Endothelial cell (in vitro differentiated cells): ENCODE data around the gene LIN7A. TPM values are rescaled to one million over a fixed set of nuclear protein-coding genes. Genes with fewer than 3 reads are reported as not detected.
"Not testable (repeated sequence)": the region's sequence is repeated elsewhere in the genome, so short reads cannot be mapped to it uniquely, and the experiment has no call there.

Source experiments
- DNase-seq: peaks from one replicate; pipeline ENCODE4 v3.0.0; 2021; ENCODE audit warnings: low spot score
- H3K27ac Mint-ChIP-seq: one replicate; pipeline ENCODE4 v1.8.0; 2021; ENCODE audit warnings: mixed read lengths, inconsistent platforms; ENCODE audit not compliant: unreplicated experiment
- H3K27me3 Mint-ChIP-seq: one replicate; pipeline ENCODE4 v1.8.0; 2021; ENCODE audit warnings: mild to moderate bottlenecking, moderate library complexity, mixed read lengths, inconsistent platforms; ENCODE audit not compliant: unreplicated experiment
- H3K36me3 Mint-ChIP-seq: one replicate; pipeline ENCODE4 v1.8.0; 2021; ENCODE audit warnings: mild to moderate bottlenecking, low read depth, mixed read lengths, inconsistent platforms; ENCODE audit not compliant: unreplicated experiment
- H3K4me1 Mint-ChIP-seq: one replicate; pipeline ENCODE4 v1.8.0; 2021; ENCODE audit warnings: mild to moderate bottlenecking, mixed read lengths, inconsistent platforms; ENCODE audit not compliant: unreplicated experiment
- H3K4me3 Mint-ChIP-seq: one replicate; pipeline ENCODE4 v1.8.0; 2021; ENCODE audit warnings: mild to moderate bottlenecking, mixed read lengths, inconsistent platforms; ENCODE audit not compliant: unreplicated experiment
- H3K9me3 Mint-ChIP-seq: one replicate; pipeline ENCODE4 v1.8.0; 2021; ENCODE audit warnings: mixed read lengths, inconsistent platforms; ENCODE audit not compliant: unreplicated experiment
- CTCF ChIP-seq: fragments of 200-600 bp; sonication (generic); IDR thresholded peaks from one replicate; pipeline ENCODE4 v1.5.0; 2021; ENCODE audit warnings: antibody characterized with exemption; ENCODE audit not compliant: unreplicated experiment
- total RNA-seq: library from RNA; stranded (reverse); fragmentation: NEBNext Ultra II Directional; extraction: Animal tissue kit (Norgen Biotek cat#: 25700); gene quantifications from one replicate; pipeline ENCODE4 v1.2.1, GENCODE V29; 2021; ENCODE audit not compliant: unreplicated experiment

LIN7A gene
- total RNA-seq, 1 donor from 2014 or later: 34.0 TPM

- H3K9me3 Mint-ChIP-seq: no peaks in the 10 kb centered on the region
- no peaks in the 10 kb centered on the region for H3K27me3 Mint-ChIP-seq
- no peak overlapping the region for H3K4me3 Mint-ChIP-seq
- H3K36me3 Mint-ChIP-seq: no peaks in the 10 kb centered on the region
- no peak overlapping the region for H3K27ac Mint-ChIP-seq
- H3K4me1 Mint-ChIP-seq: no peaks in the 10 kb centered on the region
- no peak for DNase-seq
- no peak for TF ChIP-seq CTCF
Observed at GRCh38 chr12:80894179-80894578, 43.6 kb downstream of the LIN7A start.

- Mint-ChIP-seq H3K27me3 (no peaks in the 10 kb centered on the region), H3K9me3 (no peaks in the 10 kb centered on the region), H3K27ac (no peak overlapping the region), H3K4me1 (no peaks in the 10 kb centered on the region), H3K4me3 (no peak overlapping the region), H3K36me3 (no peaks in the 10 kb centered on the region)
- TF ChIP-seq CTCF: no peak
- no peak for DNase-seq
Observed at GRCh38 chr12:80892597-80893445, 44.9 kb downstream of the LIN7A start.

- H3K36me3 Mint-ChIP-seq: no peaks in the 10 kb centered on the region
- H3K4me1 Mint-ChIP-seq: no peaks in the 10 kb centered on the region
- no peak overlapping the region for H3K4me3 Mint-ChIP-seq
- no peaks in the 10 kb centered on the region for H3K9me3 Mint-ChIP-seq
- no peak overlapping the region for H3K27ac Mint-ChIP-seq
- DNase-seq: no peak
- TF ChIP-seq CTCF: no peak
- H3K27me3 Mint-ChIP-seq: peaks cover 3% of the 10 kb centered on the region
Observed at GRCh38 chr12:80884651-80885050, 53.1 kb downstream of the LIN7A start.

GRCh38 chr12:80881106-80881505 is 56.6 kb downstream of the LIN7A start:
- peaks cover 3% of the 10 kb centered on the region for H3K27me3 Mint-ChIP-seq
- no peak for DNase-seq
- H3K36me3 Mint-ChIP-seq: peaks cover 3% of the 10 kb centered on the region
- no peak overlapping the region for H3K4me3 Mint-ChIP-seq
- no peak overlapping the region for H3K27ac Mint-ChIP-seq
- no peaks in the 10 kb centered on the region for H3K9me3 Mint-ChIP-seq
- no peak for TF ChIP-seq CTCF
- peaks cover 5% of the 10 kb centered on the region for H3K4me1 Mint-ChIP-seq

- not testable (repeated sequence) for H3K4me3 Mint-ChIP-seq, DNase-seq, H3K36me3 Mint-ChIP-seq, H3K27me3 Mint-ChIP-seq, H3K4me1 Mint-ChIP-seq, H3K27ac Mint-ChIP-seq, H3K9me3 Mint-ChIP-seq
Observed at GRCh38 chr12:80878452-80878851, 59.3 kb downstream of the LIN7A start.
